Measurements from ENCODE around the gene CENPU. TPM values are rescaled to one million over a fixed set of nuclear protein-coding genes. Genes with fewer than 3 reads are reported as not detected.

Gene CENPU
- total RNA-seq, 2 experiments from 2014 or later, result 49.7 to 53.4 TPM

DNA sequence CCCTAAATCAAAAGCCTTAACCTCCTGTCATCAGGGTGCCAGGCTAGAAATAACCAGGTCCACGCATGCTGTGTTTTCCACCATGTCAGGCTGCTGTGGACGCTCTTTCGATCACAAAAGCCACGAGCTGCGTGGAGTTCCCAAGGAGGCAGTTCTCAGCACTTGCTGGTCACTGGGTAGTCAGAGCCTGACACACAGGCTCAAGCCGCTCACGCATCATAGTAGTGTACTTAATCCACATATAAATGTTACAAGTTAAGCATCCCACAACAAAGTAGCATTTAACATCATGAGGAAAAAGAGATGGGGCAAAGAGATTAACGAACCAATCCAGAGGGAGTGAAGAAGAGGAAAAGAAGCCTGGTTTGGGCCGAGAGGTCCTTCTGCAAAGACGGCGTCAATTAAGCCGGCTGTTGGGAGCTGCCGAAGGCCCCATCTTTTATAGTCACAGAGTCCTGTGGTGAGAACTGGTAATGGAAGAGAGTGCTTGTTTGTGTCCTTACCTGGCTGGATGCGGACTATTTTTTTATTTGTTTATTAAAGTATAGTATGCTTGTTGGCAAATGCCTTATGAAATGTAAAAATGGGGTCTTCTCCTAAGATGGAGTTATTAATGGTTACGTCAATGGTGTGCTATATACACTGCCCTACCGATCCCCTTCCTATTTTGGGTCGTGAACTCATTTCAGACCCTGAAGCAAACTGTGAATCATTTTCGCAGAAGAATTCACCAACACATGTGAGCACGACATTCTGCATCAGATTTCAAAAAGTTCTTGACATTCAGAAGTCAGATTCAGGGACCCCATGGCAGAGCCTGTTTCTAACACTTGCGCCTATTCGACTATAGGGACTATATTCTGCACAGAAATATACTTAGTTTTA, 83.7 kb downstream of the CENPU start:
- POLR2A ChIA-PET, result interaction anchor here (0.7 to 4.3 kb wide), 6 partner anchors 9 to 384 kb away, joined by 3 to 34 read pairs (median 5); partner anchors contain the start of genes CENPU and IRF2
- DNase-seq, result peak; percentile 33

GRCh38 chr4:184649026-184649970, 84.6 kb downstream of the CENPU start, which contains the start of the genes CASP3 and PRIMPOL:
Gene CASP3, minus strand, starts transcription at chr4:184649447. Its CDS starts 10,994 bp downstream, at chr4:184638453.
Gene PRIMPOL, plus strand, starts transcription at chr4:184649738. Its CDS starts 7,403 bp downstream, at chr4:184657141.
- Mint-ChIP-seq H3K4me1 (ENCODE audit: low read depth) (peaks cover 46% of the 10 kb centered on the region), H3K27me3 (no peaks in the 10 kb centered on the region), H3K36me3 (ENCODE audit: low read depth) (peaks cover 48% of the 10 kb centered on the region), H3K9me3 (no peaks in the 10 kb centered on the region), H3K27ac (peak within 1 kb of the TSS; percentile 92), H3K4me3 (peak within 1 kb of the TSS; percentile 94)
- ChIA-PET POLR2A (interaction anchor here (0.6 to 4.3 kb wide), 13 partner anchors 10 to 385 kb away, joined by 3 to 34 read pairs (median 4); partner anchors contain the start of genes CENPU and IRF2), CTCF (interaction anchor here (0.7 to 4.4 kb wide), 5 partner anchors 13 to 386 kb away, joined by 3 to 22 read pairs (median 3); partner anchors contain the start of gene CENPU)
- TF ChIP-seq, protein P1, sequence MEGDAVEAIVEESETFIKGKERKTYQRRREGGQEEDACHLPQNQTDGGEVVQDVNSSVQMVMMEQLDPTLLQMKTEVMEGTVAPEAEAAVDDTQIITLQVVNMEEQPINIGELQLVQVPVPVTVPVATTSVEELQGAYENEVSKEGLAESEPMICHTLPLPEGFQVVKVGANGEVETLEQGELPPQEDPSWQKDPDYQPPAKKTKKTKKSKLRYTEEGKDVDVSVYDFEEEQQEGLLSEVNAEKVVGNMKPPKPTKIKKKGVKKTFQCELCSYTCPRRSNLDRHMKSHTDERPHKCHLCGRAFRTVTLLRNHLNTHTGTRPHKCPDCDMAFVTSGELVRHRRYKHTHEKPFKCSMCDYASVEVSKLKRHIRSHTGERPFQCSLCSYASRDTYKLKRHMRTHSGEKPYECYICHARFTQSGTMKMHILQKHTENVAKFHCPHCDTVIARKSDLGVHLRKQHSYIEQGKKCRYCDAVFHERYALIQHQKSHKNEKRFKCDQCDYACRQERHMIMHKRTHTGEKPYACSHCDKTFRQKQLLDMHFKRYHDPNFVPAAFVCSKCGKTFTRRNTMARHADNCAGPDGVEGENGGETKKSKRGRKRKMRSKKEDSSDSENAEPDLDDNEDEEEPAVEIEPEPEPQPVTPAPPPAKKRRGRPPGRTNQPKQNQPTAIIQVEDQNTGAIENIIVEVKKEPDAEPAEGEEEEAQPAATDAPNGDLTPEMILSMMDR (IDR thresholded peaks at IDR 0.05), result no peak
- ATAC-seq, result peak; percentile 83
- intact Hi-C loops (cut with micrococcal nuclease), result loop anchor here (5.0 kb wide), 3 partner anchors 83 to 177 kb away; partner anchors contain the start of genes CENPU and IRF2
- DNase-seq, result peak; percentile 95

More for the DNA sequence above, 83.7 kb downstream of the CENPU start:
- Mint-ChIP-seq H3K27me3 (no peaks in the 10 kb centered on the region), H3K9me3 (no peaks in the 10 kb centered on the region), H3K36me3 (ENCODE audit: low read depth) (peaks cover 43% of the 10 kb centered on the region), H3K4me3 (peak overlapping the region; percentile 94), H3K27ac (peak overlapping the region; percentile 86), H3K4me1 (ENCODE audit: low read depth) (peaks cover 40% of the 10 kb centered on the region)
- CTCF ChIA-PET, result interaction anchor here (0.8 to 4.4 kb wide), 4 partner anchors 12 to 385 kb away, joined by 3 to 22 read pairs (median 3); no protein-coding TSS in a partner anchor
- TF ChIP-seq, protein P1 (IDR thresholded peaks at IDR 0.05), result no peak
- intact Hi-C loops (cut with micrococcal nuclease), result loop anchor here (5.0 kb wide), 3 partner anchors 82 to 178 kb away; partner anchors contain the start of genes CENPU and IRF2
- ATAC-seq, result peak; percentile 3

- H3K36me3 Mint-ChIP-seq (ENCODE audit: low read depth), result peaks cover 49% of the 10 kb centered on the region
- peak; percentile 26 for ATAC-seq
Observed at GRCh38 chr4:184648313-184649025, 85.4 kb downstream of the CENPU start.

More at GRCh38 chr4:184648313-184649025, 85.4 kb downstream of the CENPU start:
- POLR2A ChIA-PET, result interaction anchor here (0.6 to 4.3 kb wide), 11 partner anchors 13 to 384 kb away, joined by 3 to 34 read pairs (median 5); partner anchors contain the start of genes CENPU and IRF2
- no peaks in the 10 kb centered on the region for H3K9me3 Mint-ChIP-seq
- H3K4me1 Mint-ChIP-seq (ENCODE audit: low read depth), result peaks cover 53% of the 10 kb centered on the region
- H3K27ac Mint-ChIP-seq, result peak overlapping the region; percentile 92
- CTCF ChIA-PET, result interaction anchor here (0.7 to 4.4 kb wide), 4 partner anchors 14 to 384 kb away, joined by 3 to 22 read pairs (median 4); partner anchors contain the start of gene CENPU
- peak overlapping the region; percentile 94 for H3K4me3 Mint-ChIP-seq
- TF ChIP-seq, protein P1 (IDR thresholded peaks at IDR 0.05), result no peak
- intact Hi-C loops (cut with micrococcal nuclease), result loop anchor here (5.0 kb wide), 3 partner anchors 84 to 176 kb away; partner anchors contain the start of genes CENPU and IRF2
- peak; percentile 76 for DNase-seq
- no peaks in the 10 kb centered on the region for H3K27me3 Mint-ChIP-seq

Data from activated CD8-positive, alpha-beta T cell treated with anti-CD3 and anti-CD28 coated beads for 36 hours (primary cell).